ENCODE measurements around the gene FAM43B.

FAM43B gene

GRCh38 chr1:20588634-20589225, 36.4 kb downstream of the FAM43B start, which contains the start of gene CDA:
Gene CDA, plus strand, starts transcription at chr1:20589097. Its CDS starts 33 bp downstream, at chr1:20589130.
- TF ChIP-seq CTCF (IDR thresholded peaks at IDR 0.05) = no peak

GRCh38 chr1:20589331-20590278, 37.2 kb downstream of the FAM43B start:
- no peak for TF ChIP-seq CTCF (IDR thresholded peaks at IDR 0.05)

- no peak for TF ChIP-seq CTCF (IDR thresholded peaks at IDR 0.05)
Observed at GRCh38 chr1:20590306-20590777, 38.0 kb downstream of the FAM43B start.

- no peak for TF ChIP-seq CTCF (IDR thresholded peaks at IDR 0.05)
Observed at GRCh38 chr1:20593756-20594155, 41.4 kb downstream of the FAM43B start.

GRCh38 chr1:20594746-20595145, 42.4 kb downstream of the FAM43B start:
- no peak for TF ChIP-seq CTCF (IDR thresholded peaks at IDR 0.05)

- no peak for TF ChIP-seq CTCF (IDR thresholded peaks at IDR 0.05)
Observed at GRCh38 chr1:20596106-20596505, 43.7 kb downstream of the FAM43B start.

- TF ChIP-seq CTCF (IDR thresholded peaks at IDR 0.05) = no peak
Observed at GRCh38 chr1:20597650-20598049, 45.3 kb downstream of the FAM43B start.

Measured in LNCAP (cell line).